HCT116 (cell line): ENCODE results near the gene LRRC4C.

Experiments
- ELF1 ChIP-seq: IDR thresholded peaks from 2 replicates; pipeline ENCODE4 v1.6.1; 2012; ENCODE audit warnings: low read depth, borderline replicate concordance
- EZH2 ChIP-seq: fragments of 200-600 bp; sonication (generic); IDR thresholded peaks from 2 replicates; pipeline ENCODE4 v1.6.1; 2017; ENCODE audit warnings: antibody characterized with exemption, mixed run types
- EZH2phosphoT487 ChIP-seq: fragments of 200-600 bp; IDR thresholded peaks from 2 replicates; pipeline ENCODE4 v1.6.1; 2018; ENCODE audit warnings: antibody characterized with exemption, borderline replicate concordance
- POLR2A ChIP-seq: IDR thresholded peaks from 2 replicates; pipeline ENCODE4 v1.7.0; 2011; ENCODE audit warnings: borderline replicate concordance; ENCODE audit not compliant: insufficient read depth, insufficient read length; ENCODE audit errors: extremely low read depth
- RAD21 ChIP-seq: IDR thresholded peaks from 2 replicates; pipeline ENCODE4 v1.6.1; 2012; ENCODE audit warnings: low read depth, mild to moderate bottlenecking
- REST ChIP-seq: IDR thresholded peaks from 2 replicates; pipeline ENCODE4 v1.6.1; 2012; ENCODE audit warnings: low read depth
- TF ChIP-seq, protein P1 (sequence below), 3 experiments: fragments of 200-600 bp in 1 of 3; sonication (generic) in 1 of 3; IDR thresholded peaks in 2 of 3; conservative IDR thresholded peaks in 1 of 3; 2 replicates each; pipeline ENCODE4 v1.5.1; 2012 to 2017; ENCODE audit warnings: low read depth in 2 of 3, low read length in 2 of 3, antibody characterized with exemption in 1 of 3, borderline replicate concordance in 1 of 3, control low read depth in 1 of 3, mild to moderate bottlenecking in 1 of 3, mixed read lengths in 1 of 3, mixed run types in 1 of 3, moderate library complexity in 1 of 3; ENCODE audit not compliant: insufficient read depth in 1 of 3
- TF ChIP-seq, protein P2 (sequence below): IDR thresholded peaks from 2 replicates; pipeline ENCODE4 v1.6.1; 2012

GRCh38 chr11:41018224-41018623 is 441.2 kb downstream of the LRRC4C start:
- TF ChIP-seq POLR2A = no peak
- TF ChIP-seq, protein P1, sequence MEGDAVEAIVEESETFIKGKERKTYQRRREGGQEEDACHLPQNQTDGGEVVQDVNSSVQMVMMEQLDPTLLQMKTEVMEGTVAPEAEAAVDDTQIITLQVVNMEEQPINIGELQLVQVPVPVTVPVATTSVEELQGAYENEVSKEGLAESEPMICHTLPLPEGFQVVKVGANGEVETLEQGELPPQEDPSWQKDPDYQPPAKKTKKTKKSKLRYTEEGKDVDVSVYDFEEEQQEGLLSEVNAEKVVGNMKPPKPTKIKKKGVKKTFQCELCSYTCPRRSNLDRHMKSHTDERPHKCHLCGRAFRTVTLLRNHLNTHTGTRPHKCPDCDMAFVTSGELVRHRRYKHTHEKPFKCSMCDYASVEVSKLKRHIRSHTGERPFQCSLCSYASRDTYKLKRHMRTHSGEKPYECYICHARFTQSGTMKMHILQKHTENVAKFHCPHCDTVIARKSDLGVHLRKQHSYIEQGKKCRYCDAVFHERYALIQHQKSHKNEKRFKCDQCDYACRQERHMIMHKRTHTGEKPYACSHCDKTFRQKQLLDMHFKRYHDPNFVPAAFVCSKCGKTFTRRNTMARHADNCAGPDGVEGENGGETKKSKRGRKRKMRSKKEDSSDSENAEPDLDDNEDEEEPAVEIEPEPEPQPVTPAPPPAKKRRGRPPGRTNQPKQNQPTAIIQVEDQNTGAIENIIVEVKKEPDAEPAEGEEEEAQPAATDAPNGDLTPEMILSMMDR (IDR thresholded peaks at IDR 0.05 in 2 of 3, conservative IDR thresholded peaks at IDR 0.05 in 1 of 3; ENCODE audit: borderline replicate concordance in 1 of 3, insufficient read depth in 1 of 3, low read depth in 2 of 3, low read length in 2 of 3) = no peak
- no peak for TF ChIP-seq ELF1
- TF ChIP-seq EZH2phosphoT487 = no peak
- TF ChIP-seq RAD21 = no peak
- TF ChIP-seq, protein P2, sequence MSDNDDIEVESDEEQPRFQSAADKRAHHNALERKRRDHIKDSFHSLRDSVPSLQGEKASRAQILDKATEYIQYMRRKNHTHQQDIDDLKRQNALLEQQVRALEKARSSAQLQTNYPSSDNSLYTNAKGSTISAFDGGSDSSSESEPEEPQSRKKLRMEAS = no peak
- no peak for TF ChIP-seq REST
- TF ChIP-seq EZH2 = no peak
